ENCODE results near the gene RAB36. TPM values are rescaled to one million over a fixed set of nuclear protein-coding genes. Genes with fewer than 3 reads are reported as not detected.

RAB36 gene
- total RNA-seq, 1 donor from 2014 or later: 2.2 TPM

DNA sequence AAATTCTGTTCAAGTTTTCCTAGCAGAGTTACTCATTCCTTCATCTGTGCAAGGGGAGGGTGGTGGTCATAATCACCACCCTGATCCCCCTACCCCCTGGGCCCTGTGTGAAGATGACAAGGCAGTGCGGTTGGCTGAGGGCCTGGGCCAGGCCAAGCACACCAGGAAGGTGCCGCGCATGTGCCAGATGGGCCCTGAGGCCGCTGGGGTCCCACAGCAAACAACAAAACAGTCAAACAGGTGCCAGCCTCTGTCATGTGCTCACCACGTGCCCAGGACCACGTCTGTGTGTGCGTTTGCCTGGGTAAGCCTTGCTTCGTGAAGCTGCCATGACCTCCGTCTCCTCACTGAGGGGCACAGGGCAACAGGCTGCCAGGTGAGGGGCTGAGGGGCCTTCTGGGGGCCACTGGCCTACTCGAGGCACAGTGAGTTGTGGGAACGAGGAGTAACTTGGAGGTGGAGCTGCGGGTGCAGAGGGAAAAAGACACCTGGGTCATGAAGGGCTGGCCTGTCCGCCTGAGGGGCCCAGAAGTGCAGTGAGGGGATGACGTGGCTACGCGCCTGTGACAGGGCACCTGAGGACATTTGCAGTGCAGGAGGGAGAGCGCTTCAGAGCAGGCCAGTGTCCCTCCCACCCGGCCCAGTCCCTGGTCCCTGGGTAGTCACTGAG, 29.3 kb upstream of the RAB36 start:
- TF ChIP-seq, protein P1, sequence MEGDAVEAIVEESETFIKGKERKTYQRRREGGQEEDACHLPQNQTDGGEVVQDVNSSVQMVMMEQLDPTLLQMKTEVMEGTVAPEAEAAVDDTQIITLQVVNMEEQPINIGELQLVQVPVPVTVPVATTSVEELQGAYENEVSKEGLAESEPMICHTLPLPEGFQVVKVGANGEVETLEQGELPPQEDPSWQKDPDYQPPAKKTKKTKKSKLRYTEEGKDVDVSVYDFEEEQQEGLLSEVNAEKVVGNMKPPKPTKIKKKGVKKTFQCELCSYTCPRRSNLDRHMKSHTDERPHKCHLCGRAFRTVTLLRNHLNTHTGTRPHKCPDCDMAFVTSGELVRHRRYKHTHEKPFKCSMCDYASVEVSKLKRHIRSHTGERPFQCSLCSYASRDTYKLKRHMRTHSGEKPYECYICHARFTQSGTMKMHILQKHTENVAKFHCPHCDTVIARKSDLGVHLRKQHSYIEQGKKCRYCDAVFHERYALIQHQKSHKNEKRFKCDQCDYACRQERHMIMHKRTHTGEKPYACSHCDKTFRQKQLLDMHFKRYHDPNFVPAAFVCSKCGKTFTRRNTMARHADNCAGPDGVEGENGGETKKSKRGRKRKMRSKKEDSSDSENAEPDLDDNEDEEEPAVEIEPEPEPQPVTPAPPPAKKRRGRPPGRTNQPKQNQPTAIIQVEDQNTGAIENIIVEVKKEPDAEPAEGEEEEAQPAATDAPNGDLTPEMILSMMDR (IDR thresholded peaks at IDR 0.05; ENCODE audit: unreplicated experiment): no peak
- Mint-ChIP-seq H3K9me3 (ENCODE audit: unreplicated experiment) (no peaks in the 10 kb centered on the region), H3K27ac (ENCODE audit: unreplicated experiment) (no peak overlapping the region)

DNA sequence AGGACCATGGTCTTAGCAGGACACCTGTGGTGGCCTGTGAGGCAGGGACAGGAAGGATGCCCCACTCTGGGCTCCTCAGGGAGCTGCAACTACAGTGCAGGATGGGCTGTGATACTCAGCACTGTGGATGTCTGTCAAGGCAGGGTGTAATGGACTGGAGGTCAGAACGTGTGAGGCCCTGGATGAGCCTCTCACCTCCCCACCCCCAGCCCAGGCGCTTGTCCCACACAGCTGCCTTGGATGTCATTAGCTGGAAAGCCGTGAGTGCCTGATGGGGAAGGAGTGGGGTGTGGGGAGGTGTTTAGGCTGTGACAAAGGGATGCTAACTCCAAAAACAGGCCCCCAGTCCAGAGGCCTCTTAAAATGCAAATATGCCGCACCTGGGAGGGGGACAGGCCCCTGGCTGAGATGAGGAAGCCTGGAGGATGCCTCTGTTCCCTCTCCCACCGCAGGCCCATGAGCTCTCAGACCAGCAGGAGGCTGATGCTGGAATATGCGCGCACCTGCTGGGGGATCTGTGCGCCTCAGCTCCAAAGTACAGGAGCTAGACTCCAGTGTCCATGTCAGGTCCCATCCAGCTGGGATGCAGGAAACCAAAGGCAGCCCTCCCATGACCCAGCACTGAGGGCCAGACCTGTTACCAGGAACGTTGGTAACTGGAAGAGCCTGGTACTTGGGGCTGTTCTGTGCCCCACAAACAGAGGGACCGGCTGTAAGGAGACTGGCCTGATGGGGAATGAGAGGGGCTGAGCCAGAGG, 28.6 kb upstream of the RAB36 start:
- no peak for DNase-seq (ENCODE audit: low spot score)
- TF ChIP-seq, protein P1 (IDR thresholded peaks at IDR 0.05; ENCODE audit: unreplicated experiment): no peak
- Mint-ChIP-seq H3K36me3 (ENCODE audit: low read depth, unreplicated experiment) (no peaks in the 10 kb centered on the region), H3K4me1 (ENCODE audit: unreplicated experiment) (peaks cover 20% of the 10 kb centered on the region), H3K27me3 (ENCODE audit: unreplicated experiment) (peaks cover 6% of the 10 kb centered on the region), H3K9me3 (ENCODE audit: unreplicated experiment) (no peaks in the 10 kb centered on the region), H3K4me3 (ENCODE audit: unreplicated experiment) (no peak overlapping the region), H3K27ac (ENCODE audit: unreplicated experiment) (no peak overlapping the region)

More for the DNA sequence above, 29.3 kb upstream of the RAB36 start:
- Mint-ChIP-seq H3K4me1 (ENCODE audit: unreplicated experiment) (peaks cover 20% of the 10 kb centered on the region), H3K27me3 (ENCODE audit: unreplicated experiment) (peaks cover 6% of the 10 kb centered on the region), H3K4me3 (ENCODE audit: unreplicated experiment) (no peak overlapping the region), H3K36me3 (ENCODE audit: low read depth, unreplicated experiment) (no peaks in the 10 kb centered on the region)
- no peak for DNase-seq (ENCODE audit: low spot score)

DNA sequence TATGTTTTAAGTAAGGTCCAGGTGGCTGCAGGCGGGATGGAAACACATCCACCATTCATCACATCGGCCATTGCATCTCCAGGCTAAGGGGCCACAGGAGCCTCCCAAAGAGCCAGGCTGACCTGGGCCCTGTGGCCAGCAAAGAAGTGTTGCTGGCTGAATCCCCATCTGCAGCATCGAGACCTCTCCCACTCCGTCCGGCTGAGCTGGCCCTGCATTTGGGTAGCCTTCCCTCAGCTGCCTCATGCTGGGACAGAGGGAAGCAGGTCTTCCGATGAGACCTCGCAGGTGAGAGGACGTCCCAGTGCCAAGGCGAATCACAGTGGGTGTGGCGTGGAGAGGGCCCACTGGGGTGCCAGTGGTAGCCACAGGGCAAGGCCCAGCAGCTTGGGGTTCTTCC, 28.0 kb upstream of the RAB36 start:
- H3K9me3 Mint-ChIP-seq (ENCODE audit: unreplicated experiment): no peaks in the 10 kb centered on the region
- H3K27ac Mint-ChIP-seq (ENCODE audit: unreplicated experiment): no peak overlapping the region
- no peak overlapping the region for H3K4me3 Mint-ChIP-seq (ENCODE audit: unreplicated experiment)
- DNase-seq (ENCODE audit: low spot score): no peak
- H3K27me3 Mint-ChIP-seq (ENCODE audit: unreplicated experiment): peaks cover 6% of the 10 kb centered on the region
- TF ChIP-seq, protein P1 (IDR thresholded peaks at IDR 0.05; ENCODE audit: unreplicated experiment): no peak
- H3K4me1 Mint-ChIP-seq (ENCODE audit: unreplicated experiment): peaks cover 20% of the 10 kb centered on the region
- H3K36me3 Mint-ChIP-seq (ENCODE audit: low read depth, unreplicated experiment): no peaks in the 10 kb centered on the region

DNA sequence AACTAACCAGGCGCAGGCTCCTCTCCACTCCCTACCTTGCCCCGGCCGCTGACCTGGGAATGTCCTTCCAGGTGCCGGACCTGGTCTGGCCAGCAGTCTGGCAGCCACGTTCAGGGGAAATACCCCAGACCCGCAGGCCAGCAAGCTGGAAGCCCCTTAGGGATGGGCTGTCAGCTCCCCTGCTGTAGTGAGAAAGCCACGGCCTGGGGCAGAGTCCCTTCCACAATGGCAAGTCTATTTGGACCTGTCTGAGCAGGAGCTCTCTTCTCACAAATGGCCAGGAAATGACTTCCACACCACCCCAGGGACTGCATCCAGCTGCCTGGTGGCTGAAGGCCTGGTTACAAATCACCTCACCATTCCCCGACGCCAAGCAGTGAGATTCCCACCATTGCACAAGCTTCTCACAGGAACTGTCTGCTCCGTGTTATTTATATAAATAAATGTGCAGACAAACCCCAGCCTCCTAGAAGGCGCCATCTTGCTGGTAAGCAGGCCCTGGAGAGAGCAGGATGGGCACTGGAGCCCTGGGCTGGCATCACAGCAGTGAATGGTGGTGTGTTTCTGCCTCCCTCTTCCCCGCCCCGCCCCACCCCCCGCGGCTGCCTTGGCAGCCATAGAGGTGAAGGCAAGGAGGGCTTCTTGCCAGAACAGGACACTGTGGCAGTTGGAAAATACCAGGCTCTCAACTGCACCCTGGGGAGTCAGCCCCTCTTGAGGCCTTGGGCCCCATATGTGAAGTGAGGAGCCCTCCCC, 27.2 kb upstream of the RAB36 start:
- Mint-ChIP-seq H3K27me3 (ENCODE audit: unreplicated experiment) (peaks cover 7% of the 10 kb centered on the region), H3K4me3 (ENCODE audit: unreplicated experiment) (no peak overlapping the region), H3K9me3 (ENCODE audit: unreplicated experiment) (no peaks in the 10 kb centered on the region), H3K36me3 (ENCODE audit: low read depth, unreplicated experiment) (no peaks in the 10 kb centered on the region), H3K27ac (ENCODE audit: unreplicated experiment) (no peak overlapping the region), H3K4me1 (ENCODE audit: unreplicated experiment) (peaks cover 16% of the 10 kb centered on the region)
- DNase-seq (ENCODE audit: low spot score): no peak
- TF ChIP-seq, protein P1 (IDR thresholded peaks at IDR 0.05; ENCODE audit: unreplicated experiment): no peak

All from endothelial cell (in vitro differentiated cells).